Left lung (tissue), 10 donors: Measurements from ENCODE around the gene PGAM1. TPM values are rescaled to one million over a fixed set of nuclear protein-coding genes. Genes with fewer than 3 reads are reported as not detected.

Experiments used
- ATAC-seq: fragments of 200-7000 bp; cut with Tn5 transposase; one replicate; pipeline ENCODE4 v1.9.1; 2020; ENCODE audit warnings: moderate library complexity
- DNase-seq, 4 donors: peaks; one replicate each; pipeline ENCODE4 v3.0.0-alpha.2; 2013 to 2020
- H3K27ac ChIP-seq, 2 donors: fragments of 200-600 bp; sonication (generic) in 1 of 2; one replicate each; pipeline versions ENCODE4 v1.5.0 to v1.8.0; 2020 to 2021
- H3K27me3 ChIP-seq, 2 donors: fragments of 200-600 bp; sonication (generic) in 1 of 2; one replicate each; pipeline versions ENCODE4 v1.5.0 to v1.8.0; 2020 to 2021
- H3K36me3 ChIP-seq, 2 donors: fragments of 200-600 bp; sonication (generic) in 1 of 2; one replicate each; pipeline versions ENCODE4 v1.5.0 to v1.8.0; 2020 to 2021
- H3K4me1 ChIP-seq, 2 donors: fragments of 200-600 bp; one replicate each; pipeline ENCODE4 v1.8.0; 2021
- H3K4me3 ChIP-seq, 2 donors: fragments of 200-600 bp; sonication (generic) in 1 of 2; one replicate each; pipeline versions ENCODE4 v1.5.0 to v1.8.0; 2020 to 2021; ENCODE audit warnings: mild to moderate bottlenecking in 1 of 2
- H3K9me3 ChIP-seq, 2 donors: fragments of 200-600 bp; sonication (generic) in 1 of 2; one replicate each; pipeline versions ENCODE4 v1.5.0 to v1.8.0; 2020 to 2021
- CTCF ChIP-seq, 2 donors: fragments of 200-600 bp; sonication (generic) in 1 of 2; IDR thresholded peaks; one replicate each; pipeline versions ENCODE4 v1.5.0 to v1.8.0; 2021; ENCODE audit warnings: antibody characterized with exemption in 2 of 2
- intact Hi-C, 2 donors: fragments of 100-400 bp; cut with DNase I; formaldehyde crosslinking; loops; one replicate each; pipeline versions ENCODE4 v1.11.2 to v1.14.2; 2022
- polyA plus RNA-seq, 6 donors: library from polyadenylated mRNA; unstranded; fragments of 120-200 nt; gene quantifications; one replicate each; pipeline ENCODE4 v1.2.1, GENCODE V29; 2013; ENCODE audit not compliant: insufficient read length in 6 of 6
- total RNA-seq, 2 donors: library from RNA; stranded (reverse); fragmentation: NEBNext Ultra II Directional; extraction: Animal tissue kit (Norgen Biotek cat#: 25700); gene quantifications; one replicate each; pipeline ENCODE4 v1.2.1, GENCODE V29; 2021
- donor health status: DM: no; HTN: yes; CAD: no.
- donor health status: DM: no; HTN: no; CAD: no.

PGAM1 gene
- total and polyA plus RNA-seq, 8 donors: 155 to 236 (median 169) TPM

- Histone ChIP-seq H3K36me3 (peaks cover 0 to 92% of the 10 kb centered on the region in 2 donors), H3K27me3 (no peaks in the 10 kb centered on the region), H3K4me3 (no peak overlapping the region), H3K4me1 (peaks cover 0 to 9% of the 10 kb centered on the region in 2 donors), H3K9me3 (no peaks in the 10 kb centered on the region), H3K27ac (no peak overlapping the region)
- DNase-seq: no peak
- ATAC-seq: no peak
- intact Hi-C loops: no loop called here
- no peak for TF ChIP-seq CTCF (IDR thresholded peaks at IDR 0.05)
These were observed 8.1 kb downstream of the PGAM1 start for GRCh38 chr10:97434055-97434454.

GRCh38 chr10:97434557-97434956 is 8.6 kb downstream of the PGAM1 start:
- no peak overlapping the region for H3K4me3 ChIP-seq
- peaks cover 0 to 5% of the 10 kb centered on the region in 2 donors for H3K4me1 ChIP-seq
- intact Hi-C loops: no loop called here
- peaks cover 0 to 92% of the 10 kb centered on the region in 2 donors for H3K36me3 ChIP-seq
- no peaks in the 10 kb centered on the region for H3K27me3 ChIP-seq
- no peak overlapping the region for H3K27ac ChIP-seq
- DNase-seq: no peak
- no peak for ATAC-seq
- H3K9me3 ChIP-seq: no peaks in the 10 kb centered on the region
- no peak for TF ChIP-seq CTCF (IDR thresholded peaks at IDR 0.05)

- DNase-seq (no peak), ATAC-seq (no peak)
- no peak overlapping the region for H3K4me3 ChIP-seq
- H3K27ac ChIP-seq: no peak overlapping the region
- H3K27me3 ChIP-seq: no peaks in the 10 kb centered on the region
- H3K4me1 ChIP-seq: no peaks in the 10 kb centered on the region
- no peak for TF ChIP-seq CTCF (IDR thresholded peaks at IDR 0.05)
- intact Hi-C loops: no loop called here
- no peaks in the 10 kb centered on the region for H3K9me3 ChIP-seq
- H3K36me3 ChIP-seq: peaks cover 0 to 92% of the 10 kb centered on the region in 2 donors
These were observed 9.2 kb downstream of the PGAM1 start for GRCh38 chr10:97435211-97435610.

- no peak for ATAC-seq
- no peak for TF ChIP-seq CTCF (IDR thresholded peaks at IDR 0.05)
- intact Hi-C loops: no loop called here
- Histone ChIP-seq H3K27me3 (no peaks in the 10 kb centered on the region), H3K36me3 (peaks cover 0 to 58% of the 10 kb centered on the region in 2 donors), H3K9me3 (no peaks in the 10 kb centered on the region), H3K27ac (no peak overlapping the region), H3K4me3 (no peak overlapping the region), H3K4me1 (peaks cover 6 to 24% of the 10 kb centered on the region in 2 donors)
- DNase-seq: no peak
These were observed 16.3 kb downstream of the PGAM1 start for GRCh38 chr10:97442277-97442676.

GRCh38 chr10:97444212-97444611 is 18.2 kb downstream of the PGAM1 start:
- DNase-seq: no peak
- intact Hi-C loops: no loop called here
- Histone ChIP-seq H3K9me3 (no peaks in the 10 kb centered on the region), H3K36me3 (peaks cover 0 to 39% of the 10 kb centered on the region in 2 donors), H3K27ac (no peak overlapping the region), H3K4me3 (no peak overlapping the region), H3K4me1 (peaks cover 12 to 42% of the 10 kb centered on the region in 2 donors), H3K27me3 (no peaks in the 10 kb centered on the region)
- no peak for TF ChIP-seq CTCF (IDR thresholded peaks at IDR 0.05)
- no peak for ATAC-seq
